ENCODE results near the gene KIF1B. TPM values are rescaled to one million over a fixed set of nuclear protein-coding genes. Genes with fewer than 3 reads are reported as not detected.

The KIF1B gene
- total RNA-seq, 1 experiment from 2014 or later, result 70.1 TPM

GRCh38 chr1:10339815-10340214 lies 129.4 kb downstream of the KIF1B start:
- POLR2A ChIA-PET, result no interaction called here
- no peak for TF ChIP-seq GRHL2 (CRISPR knock-in tag; IDR thresholded peaks at IDR 0.05; ENCODE audit: insufficient replicate concordance, severe bottlenecking)
- no peak for TF ChIP-seq TP53 (CRISPR knock-in tag; IDR thresholded peaks at IDR 0.05)

DNA sequence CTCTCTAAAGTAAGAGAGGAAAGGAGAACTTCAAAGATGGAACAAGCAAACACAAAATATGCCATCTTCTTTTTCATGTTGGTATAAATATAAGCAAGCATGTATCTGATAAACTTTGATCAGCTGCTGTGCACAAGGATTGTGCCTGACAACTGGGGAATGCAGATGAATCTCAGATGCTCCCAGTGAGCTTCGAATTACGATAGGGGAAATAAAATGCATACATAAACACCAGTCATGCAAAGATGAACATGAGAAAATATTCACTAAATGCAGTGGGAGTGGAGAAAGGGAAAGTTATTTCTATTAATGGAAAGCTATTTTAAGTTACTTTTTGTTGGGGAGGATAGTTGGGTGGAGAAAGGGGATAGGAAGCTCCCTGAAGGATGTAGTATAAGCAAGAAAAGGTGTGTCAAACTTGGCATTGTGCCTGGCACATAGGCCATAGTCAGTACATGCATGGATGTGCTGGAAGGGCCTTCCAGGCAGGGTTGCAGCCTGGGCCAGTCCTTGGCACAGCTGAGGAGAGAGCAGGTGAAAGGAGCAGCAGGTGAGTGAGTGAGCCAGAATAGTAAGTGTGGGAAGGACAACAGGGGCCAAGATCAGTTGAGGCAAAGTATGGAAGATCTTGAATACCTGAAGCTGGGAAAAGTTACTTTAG lies 130.7 kb downstream of the KIF1B start:
- no peaks in the 10 kb centered on the region for H3K9me3 Mint-ChIP-seq
- CTCF ChIA-PET, result no interaction called here
- H3K4me1 Mint-ChIP-seq, result peaks cover 18% of the 10 kb centered on the region
- peaks cover 70% of the 10 kb centered on the region for H3K36me3 Mint-ChIP-seq
- POLR2A ChIA-PET, result no interaction called here
- no peak overlapping the region; the same call in 1 of the 2 replicates for H3K27ac Mint-ChIP-seq
- no peak for ATAC-seq
- H3K4me3 Mint-ChIP-seq, result no peak overlapping the region
- H3K27me3 Mint-ChIP-seq (ENCODE audit: low read depth), result no peaks in the 10 kb centered on the region
- TF ChIP-seq TCF7 (CRISPR knock-in tag; IDR thresholded peaks at IDR 0.05; ENCODE audit: low read depth), result no peak
- no peak for TF ChIP-seq HMGA2 (CRISPR knock-in tag; IDR thresholded peaks at IDR 0.05)
- TF ChIP-seq NFYB (CRISPR knock-in tag; conservative IDR thresholded peaks at IDR 0.05; ENCODE audit: low read depth), result no peak
- TF ChIP-seq ZNF396 (CRISPR knock-in tag; IDR thresholded peaks at IDR 0.05; ENCODE audit: borderline replicate concordance), result no peak
- no peak for TF ChIP-seq GRHL2 (CRISPR knock-in tag; IDR thresholded peaks at IDR 0.05; ENCODE audit: insufficient replicate concordance, severe bottlenecking)
- DNase-seq (ENCODE audit: low spot score), result no peak

More at GRCh38 chr1:10339815-10340214, 129.4 kb downstream of the KIF1B start:
- H3K4me1 Mint-ChIP-seq, result peaks cover 18% of the 10 kb centered on the region
- no peaks in the 10 kb centered on the region for H3K27me3 Mint-ChIP-seq (ENCODE audit: low read depth)
- CTCF ChIA-PET, result interaction anchor here (0.6 to 2.8 kb wide), 2 partner anchors 130 to 186 kb away, joined by 3 to 17 read pairs; partner anchors contain the start of gene KIF1B
- DNase-seq (ENCODE audit: low spot score), result peak; percentile 60
- H3K36me3 Mint-ChIP-seq, result peaks cover 72% of the 10 kb centered on the region
- no peak overlapping the region for H3K4me3 Mint-ChIP-seq
- ATAC-seq, result peak; percentile 94
- H3K27ac Mint-ChIP-seq, result peak overlapping the region; percentile 80
- no peaks in the 10 kb centered on the region for H3K9me3 Mint-ChIP-seq

DNA sequence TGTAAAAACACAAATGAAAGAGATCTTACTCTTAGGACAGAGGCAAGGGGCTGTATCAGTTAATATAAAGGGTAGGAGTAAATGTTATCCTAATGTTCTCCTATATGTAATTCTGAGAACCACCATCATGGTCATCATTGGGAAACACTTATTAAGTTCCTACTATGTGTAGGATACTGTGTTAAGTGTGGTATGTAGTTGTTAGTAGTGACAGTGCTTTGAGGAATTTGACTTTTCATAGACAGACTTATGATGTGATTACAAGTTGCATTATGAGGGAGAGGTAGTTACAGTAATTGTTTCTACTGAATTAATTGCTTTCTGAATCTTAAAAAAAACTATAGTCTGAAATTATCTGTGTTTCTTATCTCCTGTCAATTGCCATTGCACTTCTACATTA lies 136.7 kb downstream of the KIF1B start:
- Mint-ChIP-seq H3K36me3 (peaks cover 52% of the 10 kb centered on the region), H3K27me3 (ENCODE audit: low read depth) (no peaks in the 10 kb centered on the region), H3K4me3 (no peak overlapping the region), H3K9me3 (no peaks in the 10 kb centered on the region), H3K27ac (peak overlapping the region; percentile 57; the same call in 1 of the 2 replicates), H3K4me1 (peaks cover 23% of the 10 kb centered on the region)
- ATAC-seq, result no peak
- TF ChIP-seq, protein P1, sequence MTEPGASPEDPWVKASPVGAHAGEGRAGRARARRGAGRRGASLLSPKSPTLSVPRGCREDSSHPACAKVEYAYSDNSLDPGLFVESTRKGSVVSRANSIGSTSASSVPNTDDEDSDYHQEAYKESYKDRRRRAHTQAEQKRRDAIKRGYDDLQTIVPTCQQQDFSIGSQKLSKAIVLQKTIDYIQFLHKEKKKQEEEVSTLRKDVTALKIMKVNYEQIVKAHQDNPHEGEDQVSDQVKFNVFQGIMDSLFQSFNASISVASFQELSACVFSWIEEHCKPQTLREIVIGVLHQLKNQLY (CRISPR knock-in tag; IDR thresholded peaks at IDR 0.05), result no peak
- TF ChIP-seq, protein P2, sequence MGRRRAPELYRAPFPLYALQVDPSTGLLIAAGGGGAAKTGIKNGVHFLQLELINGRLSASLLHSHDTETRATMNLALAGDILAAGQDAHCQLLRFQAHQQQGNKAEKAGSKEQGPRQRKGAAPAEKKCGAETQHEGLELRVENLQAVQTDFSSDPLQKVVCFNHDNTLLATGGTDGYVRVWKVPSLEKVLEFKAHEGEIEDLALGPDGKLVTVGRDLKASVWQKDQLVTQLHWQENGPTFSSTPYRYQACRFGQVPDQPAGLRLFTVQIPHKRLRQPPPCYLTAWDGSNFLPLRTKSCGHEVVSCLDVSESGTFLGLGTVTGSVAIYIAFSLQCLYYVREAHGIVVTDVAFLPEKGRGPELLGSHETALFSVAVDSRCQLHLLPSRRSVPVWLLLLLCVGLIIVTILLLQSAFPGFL (CRISPR knock-in tag; IDR thresholded peaks at IDR 0.05; ENCODE audit: borderline replicate concordance), result no peak
- TF ChIP-seq USF1 (CRISPR knock-in tag; IDR thresholded peaks at IDR 0.05) (no peak), ATF1 (CRISPR knock-in tag; IDR thresholded peaks at IDR 0.05) (no peak), GRHL2 (CRISPR knock-in tag; IDR thresholded peaks at IDR 0.05; ENCODE audit: insufficient replicate concordance, severe bottlenecking) (no peak)
- DNase-seq (ENCODE audit: low spot score), result no peak
- ChIA-PET CTCF (interaction anchor here (0.9 kb wide), 1 partner anchor 9 kb away, joined by 3 read pairs; no protein-coding TSS in a partner anchor), POLR2A (no interaction called here)

DNA sequence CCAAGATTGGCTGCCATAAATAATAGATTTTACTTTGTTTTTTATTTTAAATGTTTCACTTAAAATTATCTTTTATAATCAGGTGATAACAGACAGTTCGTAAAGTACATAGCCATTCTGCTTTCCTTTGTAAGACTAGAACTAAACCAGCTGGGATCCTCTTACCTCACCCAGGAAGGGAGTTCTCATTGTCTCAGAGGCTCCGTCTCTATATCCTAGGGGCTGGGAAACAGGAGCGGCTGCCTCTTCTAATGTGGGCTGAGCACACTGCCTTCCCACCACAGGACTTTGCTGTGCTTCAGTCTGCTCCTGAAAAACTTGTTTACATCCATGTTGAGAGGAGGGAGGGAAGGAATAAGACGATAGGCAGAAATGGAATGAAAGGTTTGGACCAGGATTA lies 142.9 kb downstream of the KIF1B start:
- peak overlapping the region; percentile 78 for H3K27ac Mint-ChIP-seq
- POLR2A ChIA-PET, result no interaction called here
- TF ChIP-seq, protein P3, sequence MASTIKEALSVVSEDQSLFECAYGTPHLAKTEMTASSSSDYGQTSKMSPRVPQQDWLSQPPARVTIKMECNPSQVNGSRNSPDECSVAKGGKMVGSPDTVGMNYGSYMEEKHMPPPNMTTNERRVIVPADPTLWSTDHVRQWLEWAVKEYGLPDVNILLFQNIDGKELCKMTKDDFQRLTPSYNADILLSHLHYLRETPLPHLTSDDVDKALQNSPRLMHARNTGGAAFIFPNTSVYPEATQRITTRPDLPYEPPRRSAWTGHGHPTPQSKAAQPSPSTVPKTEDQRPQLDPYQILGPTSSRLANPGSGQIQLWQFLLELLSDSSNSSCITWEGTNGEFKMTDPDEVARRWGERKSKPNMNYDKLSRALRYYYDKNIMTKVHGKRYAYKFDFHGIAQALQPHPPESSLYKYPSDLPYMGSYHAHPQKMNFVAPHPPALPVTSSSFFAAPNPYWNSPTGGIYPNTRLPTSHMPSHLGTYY (CRISPR knock-in tag; IDR thresholded peaks at IDR 0.05), result no peak
- no peak for TF ChIP-seq ZNF671 (CRISPR knock-in tag; IDR thresholded peaks at IDR 0.05)
- TF ChIP-seq, protein P1 (CRISPR knock-in tag; IDR thresholded peaks at IDR 0.05), result no peak
- peaks cover 17% of the 10 kb centered on the region for H3K4me1 Mint-ChIP-seq
- H3K4me3 Mint-ChIP-seq, result no peak overlapping the region
- H3K36me3 Mint-ChIP-seq, result peaks cover 30% of the 10 kb centered on the region
- CTCF ChIA-PET, result interaction anchor here (0.6 kb wide), 1 partner anchor 23 kb away, joined by 4 read pairs; no protein-coding TSS in a partner anchor
- peak; percentile 13 for DNase-seq (ENCODE audit: low spot score)
- no peaks in the 10 kb centered on the region for H3K9me3 Mint-ChIP-seq
- ATAC-seq, result peak; percentile 95
- no peaks in the 10 kb centered on the region for H3K27me3 Mint-ChIP-seq (ENCODE audit: low read depth)
